HG02943 (cell line): Measurements from ENCODE around the gene CD68.
"Not testable (repeated sequence)": the region's sequence is repeated elsewhere in the genome, so short reads cannot be mapped to it uniquely, and the experiment has no call there.

Experiments
- ATAC-seq: cut with Tn5 transposase; IDR thresholded peaks from one replicate; pipeline ENCODE4 v1.9.1; 2021; ENCODE audit warnings: mild to moderate bottlenecking, low read depth, moderate library complexity; ENCODE audit not compliant: unreplicated experiment

The CD68 gene

DNA sequence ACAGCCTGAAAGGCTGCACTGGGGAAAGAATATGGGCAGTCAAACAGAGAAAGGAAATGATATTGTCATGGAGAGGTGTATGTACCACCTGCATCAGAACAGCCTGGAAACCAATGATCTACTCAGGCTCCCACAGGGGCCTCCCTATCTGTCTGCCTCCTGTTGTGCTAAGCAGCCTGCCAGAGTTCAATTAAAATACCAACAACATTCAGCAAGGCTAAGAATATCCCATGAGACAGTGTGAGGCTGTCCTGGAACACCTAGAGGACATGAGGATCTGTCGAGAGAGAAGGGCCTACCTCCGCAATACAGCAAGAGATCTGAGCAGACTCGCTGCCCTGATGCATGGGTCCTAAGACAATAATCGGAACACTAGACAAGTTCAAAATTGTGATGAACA, 26.8 kb downstream of the CD68 start:
- ATAC-seq, result no peak

DNA sequence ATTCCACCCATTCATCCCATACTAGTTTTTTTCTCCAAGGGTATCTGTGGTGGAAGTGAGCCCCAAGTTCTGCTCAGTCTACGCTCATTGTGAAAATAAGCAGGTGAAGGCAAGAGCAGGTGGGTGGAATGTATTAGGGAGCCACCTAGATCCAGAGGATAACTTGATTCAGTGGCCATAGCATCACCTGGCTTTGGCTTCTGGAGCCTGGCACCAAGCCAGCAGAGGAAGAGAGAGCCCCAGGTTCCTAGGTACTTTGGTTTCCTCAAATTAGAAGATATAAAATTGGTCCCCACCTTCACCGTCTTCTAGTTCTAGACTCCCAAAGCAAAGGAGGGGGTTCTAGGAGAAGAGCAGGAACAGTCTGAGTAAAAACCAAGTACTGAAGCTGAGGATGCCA, 31.2 kb downstream of the CD68 start:
- ATAC-seq, result no peak

DNA sequence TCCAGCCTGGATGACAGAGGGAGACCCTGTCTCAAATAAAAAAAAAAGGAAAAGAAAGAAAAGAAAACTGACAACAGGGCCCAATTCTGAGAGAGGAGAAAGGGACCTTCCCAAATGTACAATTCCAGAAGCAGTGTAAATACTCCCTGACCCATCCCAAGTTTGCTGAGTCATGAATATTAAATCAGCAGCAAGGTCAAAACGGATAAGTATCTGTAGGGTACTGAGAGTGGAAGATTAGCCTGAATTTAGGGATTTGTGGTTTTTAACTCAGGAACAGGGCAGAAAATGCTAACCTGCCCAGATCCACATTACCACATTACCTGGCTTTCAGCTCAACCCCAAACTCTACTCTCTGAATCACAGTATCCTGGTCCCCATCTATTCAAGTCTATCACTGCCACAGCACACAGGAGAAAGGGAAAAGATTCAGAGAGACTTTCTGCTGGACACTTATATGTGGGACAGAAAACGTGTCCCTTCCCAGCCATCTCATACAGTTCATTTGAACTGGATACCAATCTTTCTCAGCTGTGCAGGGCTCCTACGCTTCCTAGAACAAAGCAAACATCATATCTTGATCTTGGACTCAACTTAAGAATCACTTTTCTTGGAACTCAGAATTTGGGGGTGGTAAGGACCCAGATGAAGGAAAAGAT, 32.3 kb downstream of the CD68 start:
- no peak for ATAC-seq

DNA sequence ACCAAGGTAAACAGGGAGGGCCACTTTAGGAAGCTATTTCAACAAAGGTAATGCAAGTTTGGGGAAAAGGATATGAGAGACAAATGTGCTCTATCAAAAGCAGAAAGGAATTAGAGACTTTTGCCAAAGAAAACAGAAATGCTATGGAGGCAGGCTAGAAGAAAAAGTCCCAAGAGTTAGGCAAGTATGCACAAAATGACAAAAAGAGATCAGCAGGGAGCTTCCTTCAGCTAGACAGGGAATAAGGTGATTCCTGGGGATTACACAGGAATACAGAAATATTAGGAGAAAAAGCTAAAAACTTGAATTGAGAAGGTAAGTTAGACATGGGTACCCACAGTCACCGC, 32.8 kb downstream of the CD68 start:
- ATAC-seq, result no peak

DNA sequence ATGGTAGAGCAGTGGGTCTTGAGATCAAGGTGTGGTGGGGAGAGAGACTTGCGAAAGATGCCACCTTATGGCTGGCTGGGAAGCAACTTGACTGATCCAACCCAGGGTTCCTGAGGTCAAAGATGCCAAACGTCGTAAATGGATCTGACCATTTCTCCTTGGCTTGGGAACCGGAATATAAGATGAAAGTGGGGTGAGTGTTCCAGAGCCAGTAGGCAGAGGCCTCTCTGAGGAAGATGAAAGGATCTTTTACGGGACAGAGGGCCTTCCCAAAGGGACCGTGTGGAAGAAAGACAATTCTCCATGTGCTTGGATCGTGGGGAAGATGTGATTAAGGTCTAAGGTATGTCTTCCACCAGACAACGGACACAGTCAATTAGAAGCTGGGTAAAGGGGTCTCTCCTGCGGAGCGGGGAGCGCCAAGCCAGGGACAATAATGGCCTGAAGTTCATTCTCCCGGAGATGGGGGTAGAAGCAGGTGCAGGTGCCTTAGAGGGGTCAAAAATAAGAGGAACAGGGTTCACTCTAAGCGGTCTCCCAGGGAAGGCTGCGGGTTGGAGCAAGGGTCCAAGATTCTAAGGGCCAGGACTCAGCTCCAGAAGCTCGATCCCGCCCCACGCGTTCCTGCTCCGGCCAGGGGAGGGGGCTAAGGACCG, 34.5 kb downstream of the CD68 start:
- peak; percentile 13 for ATAC-seq

DNA sequence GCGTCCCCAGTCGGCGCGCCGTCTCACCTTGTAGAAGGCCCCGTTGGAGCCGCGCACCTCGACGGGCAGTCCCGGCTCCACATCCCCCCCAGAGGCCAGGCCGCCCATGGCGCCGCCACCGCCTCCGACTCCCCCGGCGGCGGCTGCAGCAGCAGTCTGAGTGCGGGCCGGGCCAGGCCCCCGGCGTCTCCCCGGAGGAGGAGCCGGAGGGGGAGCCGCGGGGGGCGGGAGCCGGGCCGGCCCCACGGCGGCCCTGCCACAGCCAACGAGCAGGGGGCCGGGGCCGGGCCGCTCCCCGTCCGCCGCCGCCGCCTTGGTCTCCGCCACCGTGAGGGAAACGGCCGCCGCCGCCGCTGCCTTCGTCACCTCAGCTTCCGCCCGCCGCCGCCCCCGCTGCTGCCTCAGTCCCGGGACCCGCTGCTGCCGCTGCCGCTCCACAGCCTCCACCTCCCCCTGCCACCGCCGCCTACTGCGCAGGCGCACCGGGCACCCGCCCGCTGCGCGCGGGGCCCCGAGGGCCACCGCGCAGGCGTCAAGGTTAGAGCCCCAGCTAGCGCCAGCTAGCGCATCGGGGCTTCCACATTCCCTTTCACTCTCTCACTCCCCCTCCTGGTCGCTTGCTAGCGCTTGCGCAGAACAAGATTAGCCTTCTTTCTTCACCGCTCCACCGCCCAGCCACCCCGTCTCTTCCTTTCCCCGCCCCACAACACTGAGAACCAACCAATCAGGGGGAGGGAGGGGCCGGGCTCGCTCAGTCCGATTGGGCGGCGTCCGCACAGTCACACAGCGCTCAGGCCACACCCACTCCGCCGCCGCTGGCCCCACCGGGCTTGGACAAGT, 35.2 kb downstream of the CD68 start, which contains the start of gene FXR2:
Gene FXR2, minus strand, starts transcription at position 473 of the 840 bp plus-strand sequence. Its CDS starts 365 bp downstream, at position 108.
- peak; percentile 77 for ATAC-seq

DNA sequence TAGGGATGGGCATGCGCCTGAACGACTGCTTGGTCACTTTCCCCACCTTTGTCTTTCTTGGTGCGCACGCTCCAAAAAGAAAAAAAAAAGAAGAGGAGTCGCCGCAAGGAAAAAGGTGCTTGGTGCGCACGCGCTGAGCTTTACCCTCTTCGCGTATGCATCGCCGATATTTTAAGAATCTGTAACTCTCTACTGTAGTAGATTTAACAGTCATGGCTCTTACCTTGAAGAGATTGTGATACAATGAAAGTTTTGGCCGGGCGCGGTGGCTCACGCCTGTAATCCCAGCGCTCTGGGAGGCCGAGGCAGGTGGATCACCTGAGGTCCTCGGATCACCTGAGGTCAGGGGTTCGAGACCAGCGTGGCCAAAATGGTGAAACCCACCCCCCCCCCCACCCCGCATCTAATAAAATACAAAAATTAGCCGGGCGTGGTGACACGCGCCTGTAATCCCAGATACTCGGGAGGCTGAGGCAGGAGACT, 35.9 kb downstream of the CD68 start:
- ATAC-seq, result no peak

DNA sequence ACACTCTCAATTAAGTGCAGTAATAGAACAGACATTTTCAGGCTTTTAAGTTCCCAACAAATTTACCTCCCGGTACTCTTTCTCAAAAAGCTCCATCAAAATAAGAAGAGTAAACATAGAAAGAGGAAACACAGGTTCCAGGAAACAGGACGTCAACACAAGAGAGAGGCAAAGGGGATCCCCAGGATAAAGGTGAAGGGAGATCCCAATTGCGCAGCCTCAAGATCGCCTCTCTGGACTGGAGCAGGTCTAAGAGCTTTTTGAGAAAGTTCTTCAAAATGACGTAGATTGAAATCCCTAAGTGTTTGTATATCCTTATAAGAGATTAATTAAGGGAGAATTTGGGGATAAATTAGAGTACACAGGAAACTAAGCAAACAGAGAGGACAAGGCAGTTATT, 39.2 kb downstream of the CD68 start:
- ATAC-seq, result no peak

DNA sequence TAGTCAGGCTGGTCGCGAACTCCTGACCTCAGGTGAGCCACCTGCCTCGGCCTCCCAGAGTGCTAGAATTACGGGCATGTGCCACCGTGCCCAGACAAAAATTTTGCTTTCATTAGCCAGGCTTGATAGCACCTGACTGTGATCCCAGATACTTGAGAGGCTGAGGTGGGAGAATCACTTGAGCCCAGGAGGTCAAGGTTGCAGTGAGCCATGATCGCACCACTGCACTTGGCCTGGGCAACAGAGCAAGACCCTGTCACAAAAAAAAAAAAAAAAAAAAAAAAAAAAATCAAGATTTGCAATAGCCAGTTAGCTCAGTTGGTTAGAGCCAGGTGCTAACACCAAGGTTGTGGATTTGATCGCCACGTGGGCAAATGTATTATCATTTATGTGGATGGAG, 41.4 kb downstream of the CD68 start:
- no peak for ATAC-seq

DNA sequence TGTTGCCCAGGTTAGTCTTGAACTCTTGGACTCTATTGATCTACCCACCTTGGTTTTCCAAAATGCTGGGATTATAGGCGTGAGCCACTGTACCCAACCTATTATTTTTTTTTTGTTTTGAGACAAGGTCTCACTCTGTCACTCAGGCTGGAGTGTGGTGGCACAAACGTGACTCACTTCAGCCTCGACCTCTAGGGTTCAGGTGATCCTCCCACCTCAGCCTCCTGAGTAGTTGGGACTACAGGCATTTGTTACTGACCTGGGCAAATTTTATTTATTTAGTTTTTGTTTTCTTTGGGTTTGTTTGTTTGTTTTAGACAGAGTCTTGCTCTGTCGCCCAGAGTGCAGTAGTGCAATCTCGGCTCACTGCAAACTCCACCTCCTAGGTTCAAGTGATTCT, 44.2 kb downstream of the CD68 start:
- no peak for ATAC-seq

DNA sequence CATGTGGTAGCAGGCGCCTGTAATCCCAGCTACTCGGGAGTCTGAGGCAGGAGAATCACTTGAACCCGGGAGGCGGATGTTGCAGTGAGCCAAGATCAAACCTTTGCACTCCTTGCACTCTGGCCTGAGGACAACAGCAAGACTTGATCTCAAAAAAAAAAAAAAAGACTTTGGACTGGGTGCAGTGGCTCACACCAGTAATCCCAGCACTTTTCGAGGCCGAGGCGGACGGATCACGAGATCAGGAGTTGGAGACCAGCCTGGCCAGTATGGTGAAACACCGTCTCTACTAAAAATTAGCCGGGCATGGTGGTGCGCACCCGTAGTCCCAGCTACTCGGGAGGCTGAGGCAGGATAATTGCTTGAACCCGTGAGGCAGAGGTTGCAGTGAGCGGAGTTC, 46.3 kb downstream of the CD68 start:
- not testable (repeated sequence) for ATAC-seq

DNA sequence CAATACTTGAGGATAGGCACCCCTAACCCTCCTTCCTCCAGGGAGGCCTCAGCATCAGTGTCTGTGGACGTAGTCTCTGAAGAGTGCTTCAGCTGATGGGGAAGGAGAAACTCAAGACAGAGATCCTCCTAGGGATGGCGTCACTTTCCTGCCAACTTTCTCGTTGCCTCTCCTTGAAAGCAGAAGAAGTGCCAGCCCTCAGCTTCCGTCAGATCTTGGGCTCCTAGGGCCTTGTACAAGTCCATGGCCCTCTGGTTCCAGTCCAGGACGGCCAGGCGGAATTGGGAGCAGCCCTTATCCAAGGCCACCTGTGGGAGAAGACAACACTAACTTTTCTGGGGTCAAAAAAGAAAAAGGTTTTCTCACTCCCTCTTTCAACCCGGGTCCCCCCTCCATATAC, 46.9 kb downstream of the CD68 start:
- ATAC-seq, result no peak

DNA sequence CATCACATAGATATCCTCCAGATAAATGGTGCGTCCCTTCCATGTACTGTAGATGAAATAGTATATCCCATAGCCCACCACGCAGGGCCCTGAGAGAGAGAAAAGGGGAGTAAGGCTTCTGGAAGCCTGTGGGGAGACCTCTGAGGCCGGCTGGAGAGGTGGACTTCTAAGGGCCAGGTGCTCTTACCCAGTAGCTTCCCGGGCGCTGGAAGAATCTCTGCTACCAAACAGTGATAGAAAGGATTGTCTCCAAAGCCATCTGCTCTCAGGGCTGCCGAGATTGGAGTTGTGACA, 47.5 kb downstream of the CD68 start:
- ATAC-seq, result no peak

DNA sequence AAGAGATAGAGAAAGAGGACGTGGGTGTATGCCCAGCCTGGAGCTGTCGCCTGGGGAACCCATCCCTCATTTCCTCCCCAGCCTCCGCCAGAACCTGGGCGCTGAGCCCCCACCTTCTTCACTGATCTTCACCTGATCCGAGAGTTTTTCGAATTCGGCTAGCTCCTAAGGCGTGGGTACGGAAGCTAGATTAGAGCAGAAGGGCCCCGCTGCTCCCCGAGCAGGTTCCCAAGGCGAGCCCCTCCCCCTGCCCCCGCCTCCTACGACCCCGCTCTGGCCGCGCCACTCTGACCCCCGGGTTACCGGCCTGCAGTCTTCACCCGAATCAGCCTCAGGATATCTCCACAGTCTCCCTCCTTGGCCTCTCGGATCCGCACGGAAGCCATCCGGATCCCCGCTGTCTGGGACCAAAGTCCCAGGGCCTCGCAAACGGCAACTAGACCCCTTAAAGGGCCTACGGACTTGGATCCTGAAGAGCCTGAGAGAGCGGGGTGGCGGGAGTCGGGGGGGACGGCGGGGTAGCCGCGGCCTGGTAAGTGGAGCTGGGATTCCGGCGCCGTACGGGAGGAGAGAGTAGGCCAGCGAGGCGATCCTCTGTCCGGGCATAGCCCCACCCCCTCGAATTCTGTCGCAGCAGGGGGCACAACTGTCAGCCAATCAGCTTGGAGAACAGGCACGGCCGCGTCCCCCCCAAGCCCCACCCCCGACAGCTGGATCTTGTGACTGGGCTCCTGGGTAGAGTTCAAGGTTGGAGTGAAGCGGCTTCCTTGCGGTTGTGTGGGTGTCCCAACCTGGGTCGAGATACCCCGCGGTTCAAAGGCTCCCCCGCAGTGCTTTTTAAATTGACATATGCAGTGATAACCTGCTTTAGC, 48.0 kb downstream of the CD68 start, which contains the start of gene SAT2:
Gene SAT2, minus strand, starts transcription at position 572 of the 872 bp plus-strand sequence. Its CDS starts 186 bp downstream, at position 386.
- peak; percentile 94 for ATAC-seq

DNA sequence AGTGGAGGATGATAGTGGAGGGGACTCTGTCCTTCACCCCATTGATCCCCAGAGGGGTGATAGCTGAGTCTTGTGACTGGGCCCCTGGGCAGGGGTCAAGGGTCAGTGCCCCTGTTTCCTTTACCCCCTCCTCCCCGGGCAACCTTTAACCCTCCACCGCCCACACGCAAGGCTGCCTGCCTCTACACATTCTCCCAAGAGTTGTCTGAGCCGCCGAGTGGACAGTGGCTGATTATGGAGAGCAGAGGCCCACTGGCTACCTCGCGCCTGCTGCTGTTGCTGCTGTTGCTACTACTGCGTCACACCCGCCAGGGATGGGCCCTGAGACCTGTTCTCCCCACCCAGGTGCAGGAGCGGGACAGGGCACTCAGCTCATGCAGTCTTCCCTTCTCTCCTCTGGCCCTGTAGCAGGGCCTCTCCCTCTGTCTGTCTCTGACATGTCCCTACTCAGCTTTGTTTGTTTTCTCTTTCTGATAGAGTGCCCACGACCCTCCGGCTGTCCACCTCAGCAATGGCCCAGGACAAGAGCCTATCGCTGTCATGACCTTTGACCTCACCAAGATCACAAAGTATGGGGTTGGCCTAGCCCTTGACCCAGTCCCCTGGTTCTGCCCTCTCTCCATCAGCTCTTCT, 50.6 kb downstream of the CD68 start, which contains the start of gene SHBG:
Gene SHBG, plus strand, starts transcription at position 197 of the 633 bp plus-strand sequence. Its CDS starts 38 bp downstream, at position 235.
- no peak for ATAC-seq
